ENCODE data around the gene SLC9A3.
A peak's percentile ranks its signal among the peaks of the same experiment; 100 is the strongest.

Gene SLC9A3

GRCh38 chr5:448061-448765 is 76.0 kb downstream of the SLC9A3 start:
- TF ChIP-seq CTCF (conservative IDR thresholded peaks at IDR 0.05; ENCODE audit: low read depth, low read length): no peak
- no peak overlapping the region for H3K4me3 ChIP-seq (IDR thresholded peaks at IDR 0.05; ENCODE audit: insufficient read depth, low read depth, low read length)
- no peaks in the 10 kb centered on the region for H4K20me1 ChIP-seq (ENCODE audit: insufficient read depth)
- peaks cover 7% of the 10 kb centered on the region; the same call in 1 of the 2 replicates for H3K36me3 ChIP-seq (ENCODE audit: insufficient read depth)
- H3K27me3 ChIP-seq (ENCODE audit: insufficient read depth, low read depth): no peaks in the 10 kb centered on the region
- H3K4me2 ChIP-seq: no peak overlapping the region
- H3K4me1 ChIP-seq (ENCODE audit: low read depth, poor library complexity, severe bottlenecking): peaks cover 10% of the 10 kb centered on the region
- no peak overlapping the region for H2AFZ ChIP-seq (ENCODE audit: low read depth)
- H3K27ac ChIP-seq: no peak overlapping the region
- H3K79me2 ChIP-seq (ENCODE audit: insufficient read depth, low read depth): peaks cover 20% of the 10 kb centered on the region
- H3K9ac ChIP-seq: no peak overlapping the region

- H3K4me3 ChIP-seq (IDR thresholded peaks at IDR 0.05; ENCODE audit: insufficient read depth, low read depth, low read length): no peak overlapping the region
- peaks cover 10% of the 10 kb centered on the region for H3K4me1 ChIP-seq (ENCODE audit: low read depth, poor library complexity, severe bottlenecking)
- no peak overlapping the region for H3K4me2 ChIP-seq
- no peak overlapping the region for H3K9ac ChIP-seq
- no peak for TF ChIP-seq CTCF (conservative IDR thresholded peaks at IDR 0.05; ENCODE audit: low read depth, low read length)
- peaks cover 20% of the 10 kb centered on the region for H3K79me2 ChIP-seq (ENCODE audit: insufficient read depth, low read depth)
- H3K27me3 ChIP-seq (ENCODE audit: insufficient read depth, low read depth): no peaks in the 10 kb centered on the region
- H3K27ac ChIP-seq: no peak overlapping the region
- H3K36me3 ChIP-seq (ENCODE audit: insufficient read depth): peaks cover 7% of the 10 kb centered on the region; the same call in 1 of the 2 replicates
- H2AFZ ChIP-seq (ENCODE audit: low read depth): no peak overlapping the region
- H4K20me1 ChIP-seq (ENCODE audit: insufficient read depth): no peaks in the 10 kb centered on the region
Observed at GRCh38 chr5:447501-447900, 76.7 kb downstream of the SLC9A3 start.

GRCh38 chr5:446883-447263 is 77.4 kb downstream of the SLC9A3 start:
- H3K27ac ChIP-seq: no peak overlapping the region
- peaks cover 20% of the 10 kb centered on the region for H3K79me2 ChIP-seq (ENCODE audit: insufficient read depth, low read depth)
- no peak overlapping the region for H2AFZ ChIP-seq (ENCODE audit: low read depth)
- no peaks in the 10 kb centered on the region for H4K20me1 ChIP-seq (ENCODE audit: insufficient read depth)
- no peak overlapping the region for H3K4me2 ChIP-seq
- peaks cover 5% of the 10 kb centered on the region; the same call in 1 of the 2 replicates for H3K36me3 ChIP-seq (ENCODE audit: insufficient read depth)
- no peak overlapping the region for H3K9ac ChIP-seq
- H3K4me1 ChIP-seq (ENCODE audit: low read depth, poor library complexity, severe bottlenecking): peaks cover 14% of the 10 kb centered on the region
- TF ChIP-seq CTCF (conservative IDR thresholded peaks at IDR 0.05; ENCODE audit: low read depth, low read length): peak; percentile 88
- H3K4me3 ChIP-seq (IDR thresholded peaks at IDR 0.05; ENCODE audit: insufficient read depth, low read depth, low read length): no peak overlapping the region
- H3K27me3 ChIP-seq (ENCODE audit: insufficient read depth, low read depth): no peaks in the 10 kb centered on the region

GRCh38 chr5:446066-446882 is 78.0 kb downstream of the SLC9A3 start:
- H4K20me1 ChIP-seq (ENCODE audit: insufficient read depth): no peaks in the 10 kb centered on the region

More at GRCh38 chr5:446066-446882, 78.0 kb downstream of the SLC9A3 start:
- Histone ChIP-seq H3K79me2 (ENCODE audit: insufficient read depth, low read depth) (peaks cover 20% of the 10 kb centered on the region), H3K4me2 (no peak overlapping the region), H2AFZ (ENCODE audit: low read depth) (no peak overlapping the region), H3K27ac (no peak overlapping the region), H3K4me1 (ENCODE audit: low read depth, poor library complexity, severe bottlenecking) (peaks cover 17% of the 10 kb centered on the region), H3K9ac (no peak overlapping the region), H3K36me3 (ENCODE audit: insufficient read depth) (peaks cover 2% of the 10 kb centered on the region; the same call in 1 of the 2 replicates), H3K4me3 (IDR thresholded peaks at IDR 0.05; ENCODE audit: insufficient read depth, low read depth, low read length) (no peak overlapping the region), H3K27me3 (ENCODE audit: insufficient read depth, low read depth) (no peaks in the 10 kb centered on the region)
- no peak for TF ChIP-seq CTCF (conservative IDR thresholded peaks at IDR 0.05; ENCODE audit: low read depth, low read length)
